Parathyroid adenoma (tissue), 2 donors: ENCODE results near the gene THUMPD2.

Experiments used
- H2AFZ ChIP-seq: fragments of 300-600 bp; sonication (generic); one replicate; pipeline ENCODE4 v1.7.0; 2017; ENCODE audit warnings: antibody characterized with exemption, mild to moderate bottlenecking
- H3K27ac ChIP-seq: fragments of 300-600 bp; sonication (generic); one replicate; pipeline ENCODE4 v1.7.0; 2017
- H3K27me3 ChIP-seq: fragments of 300-600 bp; sonication (generic); one replicate; pipeline ENCODE4 v1.7.0; 2017; ENCODE audit warnings: low read length; ENCODE audit not compliant: control insufficient read depth, insufficient read depth
- H3K36me3 ChIP-seq: fragments of 300-600 bp; sonication (generic); one replicate; pipeline ENCODE4 v1.7.0; 2017; ENCODE audit warnings: low read length; ENCODE audit not compliant: control insufficient read depth, insufficient read depth
- H3K4me1 ChIP-seq: fragments of 300-600 bp; sonication (generic); one replicate; pipeline ENCODE4 v1.7.0; 2017; ENCODE audit warnings: control low read depth
- H3K4me2 ChIP-seq: fragments of 300-600 bp; sonication (generic); one replicate; pipeline ENCODE4 v1.7.0; 2017; ENCODE audit warnings: low read length
- H3K4me3 ChIP-seq: fragments of 300-600 bp; sonication (generic); one replicate; pipeline ENCODE4 v1.7.0; 2017; ENCODE audit warnings: low read depth, low read length
- H3K79me2 ChIP-seq: fragments of 300-600 bp; sonication (generic); one replicate; pipeline ENCODE4 v1.7.0; 2017; ENCODE audit warnings: control low read depth
- H3K9ac ChIP-seq: fragments of 300-600 bp; sonication (generic); one replicate; pipeline ENCODE4 v1.7.0; 2017; ENCODE audit warnings: mild to moderate bottlenecking
- H3K9me3 ChIP-seq: fragments of 300-600 bp; sonication (generic); one replicate; pipeline ENCODE4 v1.7.0; 2017; ENCODE audit warnings: low read length; ENCODE audit not compliant: control insufficient read depth
- TF ChIP-seq, protein P1 (sequence below): fragments of 300-600 bp; sonication (generic); IDR thresholded peaks from one replicate; pipeline ENCODE4 v1.7.0; 2017; ENCODE audit warnings: antibody characterized with exemption, mild to moderate bottlenecking
- donor health status: primary hyperparathyroidism.

THUMPD2 gene

DNA sequence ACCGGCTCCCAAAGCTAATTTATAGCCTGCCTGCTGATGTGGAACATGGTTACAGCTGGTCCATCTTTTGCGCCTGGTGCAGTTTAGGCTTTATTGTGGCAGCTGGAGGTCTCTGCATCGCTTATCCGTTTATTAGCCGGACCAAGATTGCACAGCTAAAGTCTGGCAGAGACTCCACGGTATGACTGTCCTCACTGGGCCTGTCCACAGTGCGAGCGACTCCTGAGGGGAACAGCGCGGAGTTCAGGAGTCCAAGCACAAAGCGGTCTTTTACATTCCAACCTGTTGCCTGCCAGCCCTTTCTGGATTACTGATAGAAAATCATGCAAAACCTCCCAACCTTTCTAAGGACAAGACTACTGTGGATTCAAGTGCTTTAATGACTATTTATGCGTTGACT lies 62.0 kb downstream of the THUMPD2 start:
- H3K9me3 ChIP-seq = no peaks in the 10 kb centered on the region
- H3K4me1 ChIP-seq = no peaks in the 10 kb centered on the region
- H3K9ac ChIP-seq = no peak overlapping the region
- no peaks in the 10 kb centered on the region for H3K79me2 ChIP-seq
- TF ChIP-seq, protein P1, sequence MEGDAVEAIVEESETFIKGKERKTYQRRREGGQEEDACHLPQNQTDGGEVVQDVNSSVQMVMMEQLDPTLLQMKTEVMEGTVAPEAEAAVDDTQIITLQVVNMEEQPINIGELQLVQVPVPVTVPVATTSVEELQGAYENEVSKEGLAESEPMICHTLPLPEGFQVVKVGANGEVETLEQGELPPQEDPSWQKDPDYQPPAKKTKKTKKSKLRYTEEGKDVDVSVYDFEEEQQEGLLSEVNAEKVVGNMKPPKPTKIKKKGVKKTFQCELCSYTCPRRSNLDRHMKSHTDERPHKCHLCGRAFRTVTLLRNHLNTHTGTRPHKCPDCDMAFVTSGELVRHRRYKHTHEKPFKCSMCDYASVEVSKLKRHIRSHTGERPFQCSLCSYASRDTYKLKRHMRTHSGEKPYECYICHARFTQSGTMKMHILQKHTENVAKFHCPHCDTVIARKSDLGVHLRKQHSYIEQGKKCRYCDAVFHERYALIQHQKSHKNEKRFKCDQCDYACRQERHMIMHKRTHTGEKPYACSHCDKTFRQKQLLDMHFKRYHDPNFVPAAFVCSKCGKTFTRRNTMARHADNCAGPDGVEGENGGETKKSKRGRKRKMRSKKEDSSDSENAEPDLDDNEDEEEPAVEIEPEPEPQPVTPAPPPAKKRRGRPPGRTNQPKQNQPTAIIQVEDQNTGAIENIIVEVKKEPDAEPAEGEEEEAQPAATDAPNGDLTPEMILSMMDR = no peak
- no peak overlapping the region for H2AFZ ChIP-seq
- H3K27me3 ChIP-seq = no peaks in the 10 kb centered on the region
- no peak overlapping the region for H3K27ac ChIP-seq
- no peak overlapping the region for H3K4me2 ChIP-seq
- H3K4me3 ChIP-seq = no peak overlapping the region
- no peaks in the 10 kb centered on the region for H3K36me3 ChIP-seq

DNA sequence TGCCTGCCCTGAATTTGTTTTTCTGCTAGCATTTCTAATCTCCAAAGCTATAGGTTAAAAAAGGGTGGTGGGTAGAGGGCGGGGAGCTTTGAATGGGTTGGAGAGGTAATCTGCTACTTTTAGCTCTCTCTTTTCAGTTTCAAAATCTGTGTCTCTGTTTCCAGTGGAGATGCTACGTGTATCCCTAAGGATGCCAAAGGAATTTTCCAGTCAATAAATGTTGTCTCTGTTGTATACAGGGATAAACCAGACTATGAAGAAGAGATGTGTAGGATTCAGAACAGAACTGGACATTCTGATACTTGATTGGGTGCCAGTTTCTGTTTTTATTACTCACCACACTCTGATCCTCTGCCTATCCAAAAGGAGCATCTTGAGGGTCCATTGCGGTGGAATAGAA lies 63.2 kb downstream of the THUMPD2 start:
- Histone ChIP-seq H3K27ac (no peak overlapping the region), H3K4me1 (no peaks in the 10 kb centered on the region)

DNA sequence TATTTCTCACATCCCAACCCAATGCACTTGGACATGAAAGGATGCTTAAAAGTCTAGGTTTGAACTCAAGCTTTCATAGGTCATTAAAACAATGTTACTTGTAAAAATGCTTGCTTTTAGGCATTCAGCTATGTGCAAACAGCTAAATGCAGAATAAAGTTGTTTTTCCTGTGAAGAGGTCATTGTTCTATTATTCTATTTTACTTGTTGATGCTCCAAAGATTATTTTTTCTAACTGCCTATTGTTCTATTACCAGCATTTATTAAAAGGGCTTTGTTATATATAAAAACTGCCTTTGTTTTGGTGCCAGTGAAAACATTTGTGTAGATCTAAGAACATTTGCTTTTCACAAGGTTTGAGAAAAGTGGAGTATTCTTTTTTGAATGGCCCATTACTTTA lies 64.0 kb downstream of the THUMPD2 start:
- Histone ChIP-seq H3K4me2 (no peak overlapping the region), H3K4me3 (no peak overlapping the region), H2AFZ (no peak overlapping the region), H3K79me2 (no peaks in the 10 kb centered on the region), H3K9ac (no peak overlapping the region), H3K36me3 (no peaks in the 10 kb centered on the region), H3K27ac (no peak overlapping the region), H3K9me3 (no peaks in the 10 kb centered on the region), H3K27me3 (no peaks in the 10 kb centered on the region), H3K4me1 (no peaks in the 10 kb centered on the region)
- TF ChIP-seq, protein P1 = no peak

More for the DNA sequence above, 63.2 kb downstream of the THUMPD2 start:
- no peak overlapping the region for H2AFZ ChIP-seq
- no peak overlapping the region for H3K4me3 ChIP-seq
- H3K27me3 ChIP-seq = no peaks in the 10 kb centered on the region
- H3K4me2 ChIP-seq = no peak overlapping the region
- H3K36me3 ChIP-seq = no peaks in the 10 kb centered on the region
- no peak overlapping the region for H3K9ac ChIP-seq
- no peaks in the 10 kb centered on the region for H3K79me2 ChIP-seq
- TF ChIP-seq, protein P1 = no peak
- H3K9me3 ChIP-seq = no peaks in the 10 kb centered on the region

DNA sequence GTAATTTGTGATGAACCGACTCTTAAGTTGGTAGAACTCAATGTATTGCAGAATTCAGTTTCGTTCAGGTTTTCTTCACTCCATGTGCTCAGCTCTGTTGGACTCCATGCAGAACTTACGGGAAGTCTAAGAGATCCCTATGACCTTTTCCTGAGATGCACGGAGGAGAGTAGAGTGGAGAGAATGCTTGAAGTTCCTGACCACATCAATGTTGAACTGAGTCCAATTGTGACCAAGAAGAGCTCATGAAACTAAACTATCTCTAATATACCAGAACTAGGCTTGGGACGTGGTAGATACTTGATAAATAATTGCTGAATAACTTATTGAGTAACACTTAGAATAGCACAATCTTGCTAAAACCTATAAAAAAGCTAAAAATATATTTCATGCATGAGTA lies 66.1 kb downstream of the THUMPD2 start:
- H2AFZ ChIP-seq = no peak overlapping the region
- H3K9me3 ChIP-seq = no peaks in the 10 kb centered on the region
- H3K4me1 ChIP-seq = no peaks in the 10 kb centered on the region
- H3K4me3 ChIP-seq = no peak overlapping the region
- no peaks in the 10 kb centered on the region for H3K79me2 ChIP-seq
- no peak overlapping the region for H3K27ac ChIP-seq
- TF ChIP-seq, protein P1 = no peak
- H3K9ac ChIP-seq = no peak overlapping the region
- H3K4me2 ChIP-seq = no peak overlapping the region
- no peaks in the 10 kb centered on the region for H3K27me3 ChIP-seq
- no peaks in the 10 kb centered on the region for H3K36me3 ChIP-seq

DNA sequence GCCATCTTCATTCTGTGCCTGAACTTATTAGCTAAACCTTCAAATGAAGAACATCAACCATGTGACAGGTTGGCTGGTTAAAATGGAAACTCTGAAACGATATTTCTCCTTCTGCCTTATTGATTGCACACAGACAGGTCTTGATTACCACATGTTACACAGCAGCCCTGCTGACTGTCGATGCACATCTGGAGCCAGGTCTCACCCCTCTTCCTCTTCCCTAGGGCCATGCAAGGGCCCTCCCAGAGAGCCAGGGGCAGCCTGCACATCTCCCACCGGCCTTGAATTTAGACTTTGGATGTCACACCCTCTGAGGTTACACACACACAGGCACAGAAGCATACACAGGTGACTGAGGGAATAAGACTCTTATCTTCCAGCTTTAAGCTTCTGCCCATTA lies 68.3 kb downstream of the THUMPD2 start:
- Histone ChIP-seq H3K4me3 (no peak overlapping the region), H3K9ac (no peak overlapping the region), H2AFZ (no peak overlapping the region), H3K4me1 (no peaks in the 10 kb centered on the region), H3K79me2 (no peaks in the 10 kb centered on the region), H3K4me2 (no peak overlapping the region), H3K27me3 (no peaks in the 10 kb centered on the region), H3K9me3 (no peaks in the 10 kb centered on the region), H3K36me3 (no peaks in the 10 kb centered on the region), H3K27ac (no peak overlapping the region)
- TF ChIP-seq, protein P1 = no peak
